HL-60 (cell line): ENCODE data around the gene SCYGR6.

Experiments
- DNase-seq, 2 experiments: peaks; one replicate each; pipeline ENCODE4 v3.0.0-alpha.2; 2010 to 2020; ENCODE audit warnings: low read depth in 1 of 2, low spot score in 1 of 2
- H3K27ac ChIP-seq: fragments of 250-450 bp; sonication (Bioruptor Pico); replicated peaks from 2 replicates; pipeline ENCODE4 v1.5.1; 2020; ENCODE audit warnings: mild to moderate bottlenecking, moderate library complexity
- H3K27me3 ChIP-seq: fragments of 250-450 bp; sonication (Bioruptor Pico); 2 replicates; pipeline ENCODE4 v1.5.1; 2021; ENCODE audit warnings: mild to moderate bottlenecking, moderate library complexity; ENCODE audit not compliant: insufficient read depth, poor library complexity, severe bottlenecking
- H3K4me3 ChIP-seq: replicated peaks from 2 replicates; pipeline ENCODE4 v1.5.1; 2011; ENCODE audit warnings: mild to moderate bottlenecking, control low read depth, low read length; ENCODE audit not compliant: insufficient read depth
- GABPA ChIP-seq: IDR thresholded peaks from 2 replicates; pipeline ENCODE4 v1.6.1; 2012; ENCODE audit warnings: low read depth
- POLR2AphosphoS5 ChIP-seq: IDR thresholded peaks from 2 replicates; pipeline ENCODE4 v1.6.1; 2012; ENCODE audit warnings: low read depth
- SPI1 ChIP-seq: IDR thresholded peaks from 2 replicates; pipeline ENCODE4 v1.6.1; 2012; ENCODE audit warnings: low read depth, mild to moderate bottlenecking, borderline replicate concordance
- TF ChIP-seq, protein P1 (sequence below): IDR thresholded peaks from one replicate; pipeline ENCODE4 v1.5.1; 2011; ENCODE audit warnings: low read length, control low read depth, inconsistent platforms; ENCODE audit not compliant: insufficient read depth
- TF ChIP-seq, protein P2 (sequence below): IDR thresholded peaks from 2 replicates; pipeline ENCODE4 v1.6.1; 2012; ENCODE audit warnings: low read depth; ENCODE audit not compliant: insufficient replicate concordance

The SCYGR6 gene

GRCh38 chr2:227710986-227711385, 13.6 kb downstream of the SCYGR6 start:
- no peak for TF ChIP-seq SPI1
- TF ChIP-seq GABPA, result no peak
- Histone ChIP-seq H3K27me3 (no peaks in the 10 kb centered on the region), H3K4me3 (no peak overlapping the region), H3K27ac (no peak overlapping the region)
- no peak for DNase-seq

DNA sequence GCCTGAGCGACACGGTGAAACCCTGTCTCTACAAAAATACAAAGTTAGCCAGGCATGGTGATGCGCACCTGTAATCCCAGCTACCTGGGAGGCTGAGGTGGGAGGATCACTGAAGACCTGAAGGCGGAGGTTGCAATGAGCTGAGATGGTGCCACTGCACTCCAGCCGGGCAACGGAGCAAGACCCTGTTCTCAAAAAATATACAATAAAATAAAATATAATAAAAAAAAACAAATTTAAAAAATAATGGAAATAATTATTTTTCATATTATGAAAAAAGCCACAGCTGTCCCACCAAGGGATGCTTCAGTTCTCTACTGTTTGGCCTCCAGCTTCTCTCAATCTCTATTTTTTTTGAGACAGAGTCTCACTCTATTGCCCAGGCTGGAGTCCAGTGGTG, 17.2 kb downstream of the SCYGR6 start:
- no peak overlapping the region for H3K4me3 ChIP-seq
- no peak for TF ChIP-seq SPI1
- no peak for TF ChIP-seq GABPA
- TF ChIP-seq, protein P1, sequence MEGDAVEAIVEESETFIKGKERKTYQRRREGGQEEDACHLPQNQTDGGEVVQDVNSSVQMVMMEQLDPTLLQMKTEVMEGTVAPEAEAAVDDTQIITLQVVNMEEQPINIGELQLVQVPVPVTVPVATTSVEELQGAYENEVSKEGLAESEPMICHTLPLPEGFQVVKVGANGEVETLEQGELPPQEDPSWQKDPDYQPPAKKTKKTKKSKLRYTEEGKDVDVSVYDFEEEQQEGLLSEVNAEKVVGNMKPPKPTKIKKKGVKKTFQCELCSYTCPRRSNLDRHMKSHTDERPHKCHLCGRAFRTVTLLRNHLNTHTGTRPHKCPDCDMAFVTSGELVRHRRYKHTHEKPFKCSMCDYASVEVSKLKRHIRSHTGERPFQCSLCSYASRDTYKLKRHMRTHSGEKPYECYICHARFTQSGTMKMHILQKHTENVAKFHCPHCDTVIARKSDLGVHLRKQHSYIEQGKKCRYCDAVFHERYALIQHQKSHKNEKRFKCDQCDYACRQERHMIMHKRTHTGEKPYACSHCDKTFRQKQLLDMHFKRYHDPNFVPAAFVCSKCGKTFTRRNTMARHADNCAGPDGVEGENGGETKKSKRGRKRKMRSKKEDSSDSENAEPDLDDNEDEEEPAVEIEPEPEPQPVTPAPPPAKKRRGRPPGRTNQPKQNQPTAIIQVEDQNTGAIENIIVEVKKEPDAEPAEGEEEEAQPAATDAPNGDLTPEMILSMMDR, result no peak
- no peaks in the 10 kb centered on the region for H3K27me3 ChIP-seq
- no peak for DNase-seq
- H3K27ac ChIP-seq, result no peak overlapping the region

GRCh38 chr2:227706859-227707258, 17.7 kb downstream of the SCYGR6 start:
- Histone ChIP-seq H3K4me3 (no peak overlapping the region), H3K27ac (no peak overlapping the region)

GRCh38 chr2:227703961-227704360, 20.6 kb downstream of the SCYGR6 start:
- Histone ChIP-seq H3K4me3 (no peak overlapping the region), H3K27ac (no peak overlapping the region), H3K27me3 (no peaks in the 10 kb centered on the region)
- no peak for TF ChIP-seq GABPA
- TF ChIP-seq, protein P2, sequence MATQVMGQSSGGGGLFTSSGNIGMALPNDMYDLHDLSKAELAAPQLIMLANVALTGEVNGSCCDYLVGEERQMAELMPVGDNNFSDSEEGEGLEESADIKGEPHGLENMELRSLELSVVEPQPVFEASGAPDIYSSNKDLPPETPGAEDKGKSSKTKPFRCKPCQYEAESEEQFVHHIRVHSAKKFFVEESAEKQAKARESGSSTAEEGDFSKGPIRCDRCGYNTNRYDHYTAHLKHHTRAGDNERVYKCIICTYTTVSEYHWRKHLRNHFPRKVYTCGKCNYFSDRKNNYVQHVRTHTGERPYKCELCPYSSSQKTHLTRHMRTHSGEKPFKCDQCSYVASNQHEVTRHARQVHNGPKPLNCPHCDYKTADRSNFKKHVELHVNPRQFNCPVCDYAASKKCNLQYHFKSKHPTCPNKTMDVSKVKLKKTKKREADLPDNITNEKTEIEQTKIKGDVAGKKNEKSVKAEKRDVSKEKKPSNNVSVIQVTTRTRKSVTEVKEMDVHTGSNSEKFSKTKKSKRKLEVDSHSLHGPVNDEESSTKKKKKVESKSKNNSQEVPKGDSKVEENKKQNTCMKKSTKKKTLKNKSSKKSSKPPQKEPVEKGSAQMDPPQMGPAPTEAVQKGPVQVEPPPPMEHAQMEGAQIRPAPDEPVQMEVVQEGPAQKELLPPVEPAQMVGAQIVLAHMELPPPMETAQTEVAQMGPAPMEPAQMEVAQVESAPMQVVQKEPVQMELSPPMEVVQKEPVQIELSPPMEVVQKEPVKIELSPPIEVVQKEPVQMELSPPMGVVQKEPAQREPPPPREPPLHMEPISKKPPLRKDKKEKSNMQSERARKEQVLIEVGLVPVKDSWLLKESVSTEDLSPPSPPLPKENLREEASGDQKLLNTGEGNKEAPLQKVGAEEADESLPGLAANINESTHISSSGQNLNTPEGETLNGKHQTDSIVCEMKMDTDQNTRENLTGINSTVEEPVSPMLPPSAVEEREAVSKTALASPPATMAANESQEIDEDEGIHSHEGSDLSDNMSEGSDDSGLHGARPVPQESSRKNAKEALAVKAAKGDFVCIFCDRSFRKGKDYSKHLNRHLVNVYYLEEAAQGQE, result no peak
- TF ChIP-seq POLR2AphosphoS5, result no peak
- TF ChIP-seq, protein P1, result no peak
- no peak for TF ChIP-seq SPI1
- no peak for DNase-seq

More at GRCh38 chr2:227706859-227707258, 17.7 kb downstream of the SCYGR6 start:
- TF ChIP-seq, protein P2, result no peak
- TF ChIP-seq, protein P1, result no peak
- TF ChIP-seq POLR2AphosphoS5 (no peak), SPI1 (no peak), GABPA (no peak)
- no peak for DNase-seq
- no peaks in the 10 kb centered on the region for H3K27me3 ChIP-seq
